GM12864 (cell line): ENCODE measurements around the gene MLX.

Source experiments
- DNase-seq: peaks from one replicate; pipeline ENCODE4 v3.0.0-alpha.2; 2011; ENCODE audit warnings: low read depth
- H3K4me3 ChIP-seq: 2 replicates; pipeline ENCODE4 v1.5.1; 2011; ENCODE audit warnings: mild to moderate bottlenecking, low read depth, low read length, control low read depth
- CTCF ChIP-seq: IDR thresholded peaks from 2 replicates; pipeline ENCODE4 v1.5.1; 2011; ENCODE audit warnings: low read depth, mild to moderate bottlenecking, moderate library complexity, low read length, control low read depth, inconsistent platforms; ENCODE audit errors: missing control alignments

Gene MLX

GRCh38 chr17:42566883-42567573 lies at the start of gene MLX:
Gene MLX, plus strand, starts transcription at chr17:42567100. Its CDS starts 25 bp downstream, at chr17:42567125.
- TF ChIP-seq CTCF = no peak
- peak; percentile 74 for DNase-seq
- peak within 1 kb of the TSS; percentile 88 for H3K4me3 ChIP-seq

- no peak overlapping the region for H3K4me3 ChIP-seq
- DNase-seq = no peak
- peak; percentile 92 for TF ChIP-seq CTCF
These were observed 49.4 kb upstream of the MLX start for GRCh38 chr17:42517516-42517915.

GRCh38 chr17:42518046-42518754 lies 48.7 kb upstream of the MLX start:
- TF ChIP-seq CTCF = no peak
- no peak for DNase-seq
- no peak overlapping the region for H3K4me3 ChIP-seq

- H3K4me3 ChIP-seq = no peak overlapping the region
- no peak for DNase-seq
- TF ChIP-seq CTCF = no peak
These were observed 48.0 kb upstream of the MLX start for GRCh38 chr17:42518755-42519545.

GRCh38 chr17:42519546-42520491 lies 47.1 kb upstream of the MLX start:
- TF ChIP-seq CTCF = no peak
- no peak for DNase-seq
- no peak overlapping the region for H3K4me3 ChIP-seq

- TF ChIP-seq CTCF = peak; percentile 38
- DNase-seq = no peak
- no peak overlapping the region for H3K4me3 ChIP-seq
These were observed 46.4 kb upstream of the MLX start for GRCh38 chr17:42520540-42520951.
